Activated naive CD8-positive, alpha-beta T cell treated with anti-CD3 and anti-CD28 coated beads, Interleukin-2, amount 50 U/mL, for 24 hours (primary cell): ENCODE measurements around the gene BCAN.
A peak's percentile ranks its signal among the peaks of the same experiment; 100 is the strongest.

Experiments used
- ATAC-seq: fragments of 150-1000 bp; cut with Tn5 transposase; one replicate; pipeline ENCODE4 v1.10.0; 2021
- DNase-seq: peaks from one replicate; pipeline ENCODE4 v3.0.0; 2021
- H3K27ac Mint-ChIP-seq: one replicate; pipeline ENCODE4 v1.8.0; 2021; ENCODE audit warnings: mild to moderate bottlenecking, mixed read lengths
- H3K27me3 Mint-ChIP-seq: one replicate; pipeline ENCODE4 v1.8.0; 2021; ENCODE audit warnings: mixed read lengths
- H3K36me3 Mint-ChIP-seq: one replicate; pipeline ENCODE4 v1.8.0; 2021; ENCODE audit warnings: low read depth, mixed read lengths
- H3K4me1 Mint-ChIP-seq: one replicate; pipeline ENCODE4 v1.8.0; 2021; ENCODE audit warnings: mixed read lengths
- H3K4me3 Mint-ChIP-seq: one replicate; pipeline ENCODE4 v1.8.0; 2021; ENCODE audit warnings: mild to moderate bottlenecking, moderate library complexity, mixed read lengths
- H3K9me3 Mint-ChIP-seq: one replicate; pipeline ENCODE4 v1.8.0; 2021; ENCODE audit warnings: mixed read lengths

BCAN gene

DNA sequence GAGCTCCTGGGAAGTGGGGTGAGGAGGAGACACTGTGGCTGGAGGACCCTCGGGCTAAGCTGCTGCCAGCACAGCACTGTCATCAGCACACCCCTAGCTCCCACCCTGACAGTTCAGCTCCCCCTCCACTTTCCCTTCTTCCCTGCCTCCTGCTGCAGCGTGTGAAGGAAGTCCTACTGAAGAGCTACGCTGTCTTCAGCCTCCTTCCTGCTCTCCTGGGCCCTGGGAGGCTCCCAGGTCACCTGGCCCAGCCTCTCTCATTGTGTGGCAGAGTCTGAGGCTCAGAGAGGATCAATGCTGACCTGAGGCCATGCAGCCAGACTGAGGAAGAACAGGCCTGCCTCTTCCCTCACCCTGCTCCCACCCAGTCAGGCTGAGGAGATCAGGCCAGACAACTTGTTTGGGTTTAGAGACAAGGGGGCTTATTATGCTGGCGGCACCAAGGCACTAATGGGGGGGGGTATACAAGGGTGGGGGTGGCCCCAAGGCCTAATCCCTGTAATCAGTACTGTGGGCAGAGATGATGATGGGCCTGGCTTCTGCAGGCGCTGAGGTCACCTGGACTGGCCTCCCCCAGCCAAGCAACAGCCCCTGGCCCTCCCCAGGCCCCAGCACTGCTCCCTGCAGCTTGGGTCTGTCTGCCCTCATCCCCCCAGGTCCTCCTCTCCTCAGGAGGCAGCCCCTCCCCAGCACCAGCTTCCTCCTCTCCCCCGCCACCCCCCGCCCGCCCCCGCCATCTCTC is 26.2 kb downstream of the BCAN start:
- H3K36me3 Mint-ChIP-seq: no peaks in the 10 kb centered on the region
- H3K4me3 Mint-ChIP-seq: no peak overlapping the region
- peaks cover 7% of the 10 kb centered on the region for H3K27me3 Mint-ChIP-seq
- no peak for DNase-seq
- peaks cover 4% of the 10 kb centered on the region for H3K4me1 Mint-ChIP-seq
- no peak overlapping the region for H3K27ac Mint-ChIP-seq
- no peak for ATAC-seq
- no peaks in the 10 kb centered on the region for H3K9me3 Mint-ChIP-seq

DNA sequence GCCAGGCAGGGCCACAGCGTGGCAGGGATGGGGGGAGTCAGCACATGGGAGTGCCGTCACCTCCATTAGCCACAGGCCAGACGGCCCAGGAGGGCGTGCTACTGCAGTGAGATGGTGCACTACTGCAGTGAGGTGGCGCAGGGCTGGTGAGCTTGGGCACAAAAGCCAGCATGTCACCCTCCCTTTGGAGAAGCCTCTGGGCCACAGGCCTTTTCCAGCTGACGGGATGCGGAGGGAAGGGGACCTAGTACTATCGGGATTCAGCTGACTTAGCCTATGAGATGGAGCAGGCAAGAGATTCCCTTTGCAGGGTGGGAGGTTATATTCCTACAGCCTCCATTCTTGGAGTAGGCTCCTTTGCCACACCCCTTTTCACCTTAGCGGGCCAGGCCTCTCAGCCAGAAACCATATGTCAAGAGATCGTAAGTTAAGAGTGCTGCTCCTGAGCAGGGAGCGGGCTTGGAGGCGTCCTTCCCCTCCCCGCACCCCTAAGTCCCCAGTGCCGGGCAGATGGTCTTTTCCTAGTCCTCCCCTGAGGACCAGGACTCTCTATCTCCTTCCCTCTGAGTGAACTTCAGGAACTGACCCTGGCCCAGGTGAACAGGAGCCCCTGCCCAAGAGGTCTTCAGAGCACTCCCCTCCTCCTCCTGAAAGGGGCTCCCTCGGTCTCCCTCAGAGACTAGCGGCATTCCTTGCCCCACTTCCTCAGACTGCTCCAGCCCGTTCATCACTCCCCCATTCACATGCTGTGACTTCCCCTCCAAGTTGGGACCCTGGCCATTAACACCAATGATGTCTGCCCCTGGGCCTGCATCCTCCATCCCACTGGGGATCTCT is 27.1 kb downstream of the BCAN start:
- H3K27ac Mint-ChIP-seq: no peak overlapping the region
- H3K9me3 Mint-ChIP-seq: no peaks in the 10 kb centered on the region
- H3K36me3 Mint-ChIP-seq: no peaks in the 10 kb centered on the region
- H3K27me3 Mint-ChIP-seq: peaks cover 7% of the 10 kb centered on the region
- DNase-seq: no peak
- no peak for ATAC-seq
- peaks cover 4% of the 10 kb centered on the region for H3K4me1 Mint-ChIP-seq
- H3K4me3 Mint-ChIP-seq: no peak overlapping the region

DNA sequence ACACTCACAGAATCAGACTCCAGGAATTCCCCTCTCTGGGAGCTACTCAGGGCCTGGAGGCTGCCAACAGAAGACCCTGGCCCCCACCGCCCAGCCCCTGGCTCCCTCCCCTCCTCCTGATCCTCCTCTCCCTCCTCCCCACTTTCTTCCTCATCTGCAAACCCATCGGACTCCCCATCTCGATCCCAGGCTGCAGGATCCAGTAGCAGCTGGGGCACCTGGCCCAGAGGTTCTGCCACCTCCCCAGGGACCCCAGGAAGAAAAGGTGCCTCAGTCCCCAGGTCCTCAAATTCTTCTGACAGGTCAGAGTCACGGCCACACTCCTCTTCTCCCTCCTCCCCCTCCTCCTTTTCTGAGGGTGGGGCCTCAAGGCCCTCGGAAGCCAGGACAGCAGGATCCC is 27.9 kb downstream of the BCAN start:
- DNase-seq (no peak), ATAC-seq (no peak)
- H3K4me1 Mint-ChIP-seq: peaks cover 4% of the 10 kb centered on the region
- peaks cover 9% of the 10 kb centered on the region for H3K27me3 Mint-ChIP-seq
- H3K27ac Mint-ChIP-seq: no peak overlapping the region
- no peaks in the 10 kb centered on the region for H3K9me3 Mint-ChIP-seq
- H3K4me3 Mint-ChIP-seq: no peak overlapping the region
- no peaks in the 10 kb centered on the region for H3K36me3 Mint-ChIP-seq

DNA sequence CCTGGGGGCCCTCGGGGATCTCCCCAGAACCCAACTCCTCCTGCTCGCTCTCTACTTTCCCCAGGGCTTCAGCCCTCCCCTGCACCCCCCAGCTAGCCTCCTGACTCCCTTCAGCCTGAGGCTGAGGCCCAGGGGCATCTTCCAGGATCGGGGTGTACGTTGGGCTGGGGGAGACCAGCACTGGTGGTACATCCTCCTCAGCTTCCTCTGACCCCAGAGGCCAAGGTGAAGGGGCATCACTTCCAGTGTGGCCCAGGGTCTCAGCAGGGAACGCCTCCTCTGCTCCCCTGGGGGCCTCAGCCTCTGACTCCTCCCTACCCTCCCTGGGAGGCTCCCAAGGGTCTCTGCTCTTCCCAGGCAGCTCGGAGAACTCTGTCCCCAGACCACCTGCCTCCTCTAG is 28.4 kb downstream of the BCAN start:
- Mint-ChIP-seq H3K27me3 (peaks cover 13% of the 10 kb centered on the region), H3K36me3 (no peaks in the 10 kb centered on the region), H3K4me1 (peaks cover 4% of the 10 kb centered on the region), H3K9me3 (no peaks in the 10 kb centered on the region), H3K27ac (no peak overlapping the region), H3K4me3 (no peak overlapping the region)
- DNase-seq (no peak), ATAC-seq (no peak)

DNA sequence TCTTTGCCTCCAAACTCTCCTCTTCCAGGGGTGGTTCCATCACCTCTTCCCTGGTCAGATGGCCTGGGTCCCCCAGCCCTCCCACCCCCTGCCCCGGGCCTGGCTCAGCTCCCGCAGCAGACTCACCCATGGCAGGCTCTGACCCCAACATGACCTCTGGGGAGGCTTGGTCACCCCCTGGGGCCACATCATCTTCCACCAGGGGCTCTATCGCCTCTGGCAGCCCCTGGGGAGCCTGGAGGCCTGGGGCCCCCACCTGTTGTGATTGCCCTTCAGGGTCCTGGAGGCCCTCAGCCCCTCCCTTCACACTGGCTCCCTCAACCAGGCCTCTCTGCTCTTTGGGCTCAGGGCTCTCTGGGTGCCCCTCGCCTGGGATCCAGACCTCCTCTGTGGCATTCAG is 28.9 kb downstream of the BCAN start:
- Mint-ChIP-seq H3K27me3 (peaks cover 17% of the 10 kb centered on the region), H3K4me3 (no peak overlapping the region), H3K9me3 (no peaks in the 10 kb centered on the region), H3K36me3 (no peaks in the 10 kb centered on the region), H3K4me1 (no peaks in the 10 kb centered on the region), H3K27ac (no peak overlapping the region)
- DNase-seq (no peak), ATAC-seq (no peak)

DNA sequence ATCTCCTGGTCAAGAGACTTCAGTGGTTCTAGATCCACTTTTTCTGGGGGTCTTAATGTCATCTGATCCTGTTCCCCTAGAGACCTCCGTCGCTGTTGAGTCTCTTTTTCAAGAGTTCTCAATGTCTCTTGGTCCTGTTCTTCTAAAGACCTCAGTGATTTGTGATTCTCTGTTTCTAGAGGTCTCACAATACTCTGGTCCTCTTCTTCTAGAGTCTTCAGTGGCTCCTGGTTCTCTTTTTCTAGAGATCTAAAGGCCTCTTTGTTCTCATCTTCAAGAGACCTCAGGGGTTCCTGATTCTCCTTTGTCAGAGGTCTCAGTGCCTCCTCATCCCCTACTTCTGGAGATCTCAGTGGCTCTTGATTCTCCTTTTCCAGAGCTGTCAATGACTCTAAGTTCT is 29.9 kb downstream of the BCAN start:
- ATAC-seq (no peak), DNase-seq (no peak)
- H3K36me3 Mint-ChIP-seq: no peaks in the 10 kb centered on the region
- no peak overlapping the region for H3K27ac Mint-ChIP-seq
- peaks cover 20% of the 10 kb centered on the region for H3K27me3 Mint-ChIP-seq
- H3K9me3 Mint-ChIP-seq: no peaks in the 10 kb centered on the region
- no peaks in the 10 kb centered on the region for H3K4me1 Mint-ChIP-seq
- H3K4me3 Mint-ChIP-seq: no peak overlapping the region

DNA sequence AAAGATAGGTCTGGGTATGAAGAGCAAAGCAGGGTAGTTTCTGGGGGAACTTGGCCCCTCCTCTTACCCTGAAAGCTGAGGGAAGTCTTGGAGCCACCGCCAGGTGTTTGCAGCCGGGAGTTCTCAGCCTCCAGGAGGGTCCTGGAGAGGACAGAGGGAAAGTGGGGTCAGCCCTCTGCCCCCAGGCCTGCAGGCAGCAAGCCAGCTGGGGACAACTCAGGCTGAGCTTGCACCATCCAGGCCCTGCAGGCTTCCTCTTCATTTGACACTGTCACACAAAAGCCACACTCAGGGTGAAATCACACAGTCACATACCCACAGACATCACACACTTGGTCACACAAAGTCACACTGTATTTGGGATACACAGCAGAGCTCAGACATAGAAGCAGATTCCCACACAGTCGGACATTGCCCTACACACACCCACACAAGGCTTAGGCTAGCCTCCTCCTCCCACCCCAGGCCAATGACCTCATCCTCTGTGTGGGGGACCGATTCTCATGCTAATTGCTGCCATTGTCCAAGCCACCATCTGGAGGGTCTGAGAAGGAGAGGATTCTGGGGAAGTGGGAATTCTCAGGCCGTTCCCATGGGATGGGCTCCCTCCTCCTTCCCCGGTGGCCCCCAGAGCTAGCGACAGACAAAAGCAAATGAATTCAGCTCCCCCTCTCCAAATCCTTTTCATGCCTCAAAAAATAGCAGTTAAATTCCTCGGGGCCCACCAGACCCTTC is 31.6 kb downstream of the BCAN start:
- no peak for ATAC-seq
- Mint-ChIP-seq H3K4me1 (peaks cover 3% of the 10 kb centered on the region), H3K4me3 (no peak overlapping the region), H3K9me3 (no peaks in the 10 kb centered on the region), H3K27me3 (peaks cover 37% of the 10 kb centered on the region), H3K36me3 (no peaks in the 10 kb centered on the region), H3K27ac (no peak overlapping the region)
- no peak for DNase-seq

DNA sequence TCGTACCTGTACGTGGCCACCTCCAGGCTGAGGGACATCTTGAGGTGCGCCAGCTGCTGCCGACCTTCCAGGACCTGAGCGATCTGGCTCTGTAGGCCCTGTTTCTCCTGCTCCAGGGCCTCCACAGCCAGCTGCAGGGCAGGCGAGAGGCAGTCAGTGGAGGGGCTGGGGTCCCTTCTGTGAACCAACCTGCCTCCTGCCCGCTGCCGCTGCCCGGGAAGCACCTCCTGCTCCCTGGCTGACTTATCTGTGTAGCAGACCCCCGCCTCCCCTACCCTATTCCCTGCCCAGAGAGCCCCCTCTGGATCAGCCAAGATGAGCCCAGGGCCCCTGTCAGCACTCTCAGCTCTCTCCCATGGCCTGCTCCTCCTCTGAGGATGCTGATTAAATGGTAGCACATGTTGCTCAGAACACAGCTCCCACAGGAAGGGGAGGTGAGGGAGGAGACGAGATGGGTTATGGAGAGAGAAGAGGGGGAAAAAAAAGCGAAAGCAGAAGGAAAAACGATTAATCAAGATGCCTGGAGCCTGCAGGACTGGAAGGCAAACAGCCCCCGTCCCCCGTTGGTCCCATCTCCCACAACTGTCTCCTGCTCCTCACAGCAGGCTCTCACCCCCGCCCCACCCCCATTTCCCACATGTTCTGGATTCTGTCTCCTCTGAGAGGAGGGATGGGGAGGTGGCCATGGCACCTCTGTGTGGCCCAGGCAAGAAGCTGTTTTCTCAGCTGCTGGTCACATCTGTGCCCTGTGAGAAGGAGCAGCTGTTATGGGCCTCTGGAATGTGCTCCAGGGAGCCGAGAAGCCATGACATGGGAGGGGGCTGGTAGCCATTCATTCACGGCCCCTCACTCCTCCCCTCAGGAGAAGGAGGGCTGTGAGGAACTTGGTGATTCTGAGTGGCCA is 33.5 kb downstream of the BCAN start:
- no peaks in the 10 kb centered on the region for H3K9me3 Mint-ChIP-seq
- peaks cover 3% of the 10 kb centered on the region for H3K4me1 Mint-ChIP-seq
- H3K4me3 Mint-ChIP-seq: no peak overlapping the region
- DNase-seq (no peak), ATAC-seq (no peak)
- peaks cover 52% of the 10 kb centered on the region for H3K27me3 Mint-ChIP-seq
- no peak overlapping the region for H3K27ac Mint-ChIP-seq
- H3K36me3 Mint-ChIP-seq: no peaks in the 10 kb centered on the region

DNA sequence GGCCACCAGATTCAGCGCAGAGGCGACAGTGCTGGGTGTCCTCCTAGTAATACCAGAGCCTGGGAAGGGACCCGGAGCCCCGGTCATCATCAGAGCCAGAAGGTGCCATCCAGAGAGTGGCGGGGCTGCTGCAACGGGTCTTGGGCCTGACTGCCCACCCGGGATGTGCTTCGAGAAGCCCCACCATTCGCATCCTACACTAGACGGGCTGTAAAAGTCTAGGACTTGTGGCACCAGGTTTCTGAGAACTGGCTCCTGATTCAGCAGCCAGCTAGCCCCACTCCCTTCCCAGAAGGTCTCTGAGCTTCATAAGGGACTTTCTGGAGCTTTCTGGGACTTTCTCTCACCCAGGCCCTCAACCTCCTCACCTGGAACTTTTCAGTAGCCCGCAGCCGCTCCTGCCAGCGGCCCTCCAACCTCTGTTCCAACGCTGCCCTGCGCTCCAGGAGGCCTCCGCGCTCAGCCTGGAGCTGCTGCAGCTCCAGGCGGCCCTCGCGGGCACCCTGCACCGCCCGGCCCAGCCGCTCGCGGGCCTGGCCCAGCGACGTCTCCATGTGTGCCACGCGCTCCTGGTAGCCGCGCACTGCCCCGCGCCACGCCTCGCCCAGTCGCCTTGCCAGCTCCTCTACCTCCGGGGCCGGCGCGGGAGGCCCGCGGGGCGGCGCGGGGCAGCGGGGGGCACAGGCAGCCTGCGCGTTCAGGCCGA is 34.4 kb downstream of the BCAN start:
- DNase-seq (no peak), ATAC-seq (no peak)
- Mint-ChIP-seq H3K36me3 (no peaks in the 10 kb centered on the region), H3K4me3 (no peak overlapping the region), H3K27ac (no peak overlapping the region), H3K4me1 (peaks cover 3% of the 10 kb centered on the region), H3K9me3 (no peaks in the 10 kb centered on the region), H3K27me3 (peaks cover 55% of the 10 kb centered on the region)

DNA sequence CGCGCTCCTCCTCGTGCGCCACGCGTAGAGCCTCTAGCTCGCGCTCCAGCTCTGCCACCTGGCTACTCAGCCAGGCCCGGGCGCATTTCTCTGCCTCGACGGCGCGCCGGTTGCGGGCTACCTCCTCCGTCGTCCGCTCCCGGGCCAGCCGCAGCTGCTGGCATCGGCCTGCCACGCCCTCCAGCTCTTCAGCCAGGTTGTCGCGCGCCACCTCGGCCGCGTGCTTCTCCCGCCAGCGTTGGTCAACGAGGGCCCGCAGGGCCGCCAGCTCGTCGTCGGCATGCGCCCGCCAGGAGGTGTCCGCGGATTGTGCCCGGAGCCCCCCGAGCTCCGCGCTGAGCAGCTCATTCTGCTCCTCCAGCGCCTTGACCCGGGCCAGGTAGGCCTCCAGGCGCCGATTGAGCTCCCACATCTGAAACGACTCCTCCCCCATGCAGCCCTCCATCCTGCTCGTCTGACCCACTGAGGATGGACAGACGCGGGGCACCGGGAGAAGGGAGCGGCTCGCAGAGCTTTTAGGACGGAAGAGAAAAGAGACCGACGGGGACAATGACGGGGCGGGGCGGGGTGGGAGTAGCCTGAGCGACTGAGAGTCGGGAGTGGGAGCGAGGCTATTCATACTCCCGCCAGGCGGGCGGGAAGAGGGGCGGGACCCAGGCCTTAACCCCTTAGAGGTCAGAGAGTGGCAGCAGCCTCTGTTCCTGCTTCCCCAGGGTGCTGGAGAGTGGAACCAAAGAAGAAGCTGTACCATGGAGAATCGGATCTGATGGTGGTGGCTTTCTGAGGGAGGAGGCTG is 35.1 kb downstream of the BCAN start, which contains the start of gene NES:
Gene NES, minus strand, starts transcription at position 588 of the 796 bp plus-strand sequence. Its CDS starts 143 bp downstream, at position 445.
- Mint-ChIP-seq H3K36me3 (no peaks in the 10 kb centered on the region), H3K4me1 (peaks cover 3% of the 10 kb centered on the region), H3K4me3 (no peak within 1 kb of the TSS), H3K9me3 (no peaks in the 10 kb centered on the region), H3K27me3 (peaks cover 53% of the 10 kb centered on the region), H3K27ac (no peak within 1 kb of the TSS)
- ATAC-seq (no peak), DNase-seq (no peak)

DNA sequence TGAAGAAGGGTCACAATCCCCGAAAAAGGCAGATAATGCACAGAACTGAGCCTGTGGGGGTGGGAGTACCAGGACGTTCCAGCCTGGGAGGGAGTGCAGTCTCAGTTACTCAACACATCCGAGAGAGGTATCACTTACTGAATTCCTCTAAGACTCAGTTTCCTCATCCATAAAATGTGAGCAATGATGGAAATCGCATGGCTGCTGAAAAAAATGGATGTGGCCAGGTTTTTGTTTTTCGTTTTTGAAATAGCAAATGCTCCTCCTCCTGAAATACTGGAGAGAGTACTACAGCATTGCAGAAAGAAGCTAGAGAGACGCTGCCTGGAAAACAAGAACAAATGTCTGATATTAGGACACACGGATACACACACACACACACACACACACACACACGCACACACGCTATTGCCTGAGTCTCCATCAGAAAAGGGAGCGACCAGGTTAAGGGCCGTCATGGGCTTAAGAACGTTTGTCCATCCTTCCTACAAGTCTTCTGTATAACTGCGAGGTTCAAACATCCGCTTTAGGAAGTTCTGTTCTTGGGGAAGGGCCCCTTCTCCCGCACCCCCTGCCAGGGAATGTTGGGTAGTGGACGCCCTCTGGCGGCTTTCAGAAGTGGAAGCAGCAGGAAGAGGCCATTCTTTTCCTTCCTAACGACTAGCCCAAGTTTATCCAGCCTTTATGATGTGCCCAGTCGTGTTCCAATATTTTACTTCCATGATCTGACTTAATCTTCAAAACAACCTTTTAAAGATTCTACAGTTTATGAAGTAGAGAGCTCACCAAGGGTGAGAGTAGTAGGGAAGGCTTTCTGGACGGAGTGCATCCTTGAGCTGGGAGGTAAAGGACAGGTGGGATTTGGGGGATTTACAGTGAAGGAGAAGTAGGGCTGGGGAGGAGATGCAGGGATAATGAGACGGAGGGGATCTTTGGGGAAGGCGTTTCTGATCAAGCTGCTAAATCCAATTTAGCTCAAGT is 36.0 kb downstream of the BCAN start:
- Mint-ChIP-seq H3K27me3 (peaks cover 53% of the 10 kb centered on the region), H3K4me1 (peaks cover 3% of the 10 kb centered on the region), H3K36me3 (no peaks in the 10 kb centered on the region), H3K27ac (no peak overlapping the region), H3K4me3 (no peak overlapping the region), H3K9me3 (no peaks in the 10 kb centered on the region)
- DNase-seq: peak; percentile 41
- ATAC-seq: no peak

DNA sequence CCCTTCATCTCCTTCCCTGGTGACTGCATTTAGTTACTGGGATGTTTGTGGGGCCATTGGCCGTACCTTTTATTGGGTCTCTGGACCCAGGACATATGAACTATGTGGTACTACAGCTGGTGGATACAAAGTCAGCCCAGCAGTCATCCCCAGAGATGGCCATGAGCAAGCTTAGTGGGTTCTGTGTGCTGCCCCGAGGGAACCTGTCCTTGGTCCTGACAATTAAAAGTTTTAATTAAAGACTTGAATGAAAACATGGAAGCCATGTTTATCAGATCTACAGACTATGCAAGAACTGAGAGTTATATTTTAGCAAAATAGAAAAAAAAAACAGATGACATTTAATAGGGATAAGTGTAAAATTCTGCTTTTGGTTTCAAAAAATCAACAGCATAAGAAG is 38.1 kb downstream of the BCAN start:
- Mint-ChIP-seq H3K36me3 (no peaks in the 10 kb centered on the region), H3K27ac (no peak overlapping the region)
- ATAC-seq: no peak

More for the DNA sequence above, 38.1 kb downstream of the BCAN start:
- peaks cover 49% of the 10 kb centered on the region for H3K27me3 Mint-ChIP-seq
- no peaks in the 10 kb centered on the region for H3K9me3 Mint-ChIP-seq
- no peak overlapping the region for H3K4me3 Mint-ChIP-seq
- H3K4me1 Mint-ChIP-seq: peaks cover 21% of the 10 kb centered on the region
- no peak for DNase-seq
